OCI-LY7 (cell line): Measurements from ENCODE around the gene VIPR2. TPM values are rescaled to one million over a fixed set of nuclear protein-coding genes. Genes with fewer than 3 reads are reported as not detected.

ENCODE experiments used
- BruUV-seq: library from RNA; stranded (reverse); fragments of 400-500 nt; replicated peaks from 2 replicates; lab custom pipeline; 2021; lab: Mats Ljungman, UMichigan
- CTCF ChIA-PET: fragments of 300-600 bp; sonication (Branson Sonifier 250); formaldehyde crosslinking; loops from one replicate; lab custom pipeline; 2022; ENCODE audit warnings: antibody characterized with exemption; ENCODE audit not compliant: unreplicated experiment; lab: Charles Lee
- POLR2A ChIA-PET: fragments of 300-600 bp; sonication (Branson Sonifier 250); formaldehyde crosslinking; loops from one replicate; lab custom pipeline; 2022; ENCODE audit warnings: antibody characterized with exemption; lab: Charles Lee
- DNase-seq: peaks from one replicate; pipeline ENCODE4 v3.0.0-alpha.2; 2015; ENCODE audit warnings: low spot score
- H2AFZ ChIP-seq: fragments of 200-600 bp; sonication (generic), shearing (Covaris generic); 2 replicates; pipeline ENCODE4 v1.6.1; 2014; ENCODE audit warnings: mild to moderate bottlenecking, antibody characterized with exemption, low read length, moderate library complexity
- H3K27ac ChIP-seq: fragments of 200-600 bp; sonication (generic); 2 replicates; pipeline ENCODE4 v1.5.1; 2014; ENCODE audit warnings: mixed run types, low read depth, mild to moderate bottlenecking, moderate library complexity, low read length, inconsistent platforms; ENCODE audit not compliant: poor library complexity, severe bottlenecking
- H3K36me3 ChIP-seq: fragments of 200-600 bp; sonication (generic); 2 replicates; pipeline ENCODE4 v1.6.1; 2014; ENCODE audit warnings: mild to moderate bottlenecking, antibody characterized with exemption, low read length, moderate library complexity, mixed read lengths; ENCODE audit not compliant: insufficient read depth
- H3K4me1 ChIP-seq: fragments of 200-600 bp; sonication (generic); 2 replicates; pipeline ENCODE4 v1.5.1; 2014; ENCODE audit warnings: mild to moderate bottlenecking, low read length; ENCODE audit not compliant: insufficient read depth, poor library complexity, severe bottlenecking
- H3K4me2 ChIP-seq: fragments of 200-600 bp; sonication (generic); 2 replicates; pipeline ENCODE4 v1.6.1; 2014; ENCODE audit warnings: mild to moderate bottlenecking, low read length
- H3K4me3 ChIP-seq: fragments of 200-600 bp; sonication (generic); 2 replicates; pipeline ENCODE4 v1.5.1; 2014; ENCODE audit warnings: mild to moderate bottlenecking, low read depth, low read length; ENCODE audit not compliant: poor library complexity, severe bottlenecking
- H3K79me2 ChIP-seq: fragments of 200-600 bp; sonication (generic); 2 replicates; pipeline ENCODE4 v1.6.1; 2016; ENCODE audit warnings: low read depth, mild to moderate bottlenecking, low read length, moderate library complexity, mixed read lengths; ENCODE audit not compliant: insufficient read depth
- H3K9me2 ChIP-seq: fragments of 200-600 bp; sonication (generic); 2 replicates; pipeline ENCODE4 v1.6.1; 2016; ENCODE audit warnings: mild to moderate bottlenecking, low read length, mixed read lengths; ENCODE audit not compliant: insufficient read depth
- H3K9me3 ChIP-seq: fragments of 200-600 bp; sonication (generic); 2 replicates; pipeline ENCODE4 v1.6.1; 2014; ENCODE audit warnings: mild to moderate bottlenecking, mixed run types, low read length, mixed read lengths
- H4K20me1 ChIP-seq: fragments of 200-600 bp; sonication (generic); 2 replicates; pipeline ENCODE4 v1.6.1; 2014; ENCODE audit warnings: mild to moderate bottlenecking, antibody characterized with exemption, low read length, moderate library complexity, mixed read lengths; ENCODE audit not compliant: insufficient read depth
- EZH2phosphoT487 ChIP-seq: fragments of 200-600 bp; sonication (generic); IDR thresholded peaks from 2 replicates; pipeline ENCODE4 v1.6.1; 2018; ENCODE audit warnings: low read depth, borderline replicate concordance, mild to moderate bottlenecking, mixed run types, antibody characterized with exemption, low read length, moderate library complexity, mixed read lengths
- intact Hi-C: fragments of 100-400 bp; cut with micrococcal nuclease; formaldehyde crosslinking; loops from one replicate; pipeline ENCODE4 v1.10.0; 2022; ENCODE audit not compliant: unreplicated experiment
- total RNA-seq, 2 experiments: library from RNA; depleted of rRNA in 1 of 2; stranded (reverse); fragments of >200 nt in 1 of 2; shearing (Covaris generic) in 1 of 2; gene quantifications; 2 replicates each; pipeline ENCODE4 v1.2.3, GENCODE V29; 2014 to 2022
- TF ChIP-seq, protein P1 (sequence below): fragments of 200-600 bp; sonication (generic); conservative IDR thresholded peaks from 2 replicates; pipeline ENCODE4 v1.5.1; 2014; ENCODE audit warnings: mild to moderate bottlenecking, antibody characterized with exemption, low read length, moderate library complexity, mixed read lengths

Gene VIPR2
- total RNA-seq, 2 experiments from 2014 or later, result not detected

DNA sequence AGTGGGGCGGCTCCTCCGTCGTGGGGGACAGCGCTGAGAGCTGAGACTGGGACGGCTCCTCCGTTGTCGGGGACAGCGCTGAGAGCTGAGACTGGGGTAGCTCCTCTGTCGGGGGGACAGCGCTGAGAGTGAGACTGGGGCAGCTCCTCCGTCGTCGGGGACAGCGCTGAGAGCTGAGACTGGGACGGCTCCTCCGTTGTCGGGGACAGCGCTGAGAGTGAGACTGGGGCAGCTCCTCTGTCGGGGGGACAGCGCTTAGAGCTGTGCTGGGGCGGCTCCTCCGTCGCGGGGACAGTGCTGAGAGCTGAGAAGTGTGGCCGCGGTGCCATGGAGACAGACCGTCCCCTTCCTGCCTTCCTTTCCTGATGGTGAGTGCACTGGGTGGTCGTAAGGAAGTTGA, 151.9 kb downstream of the VIPR2 start:
- CTCF ChIA-PET, result no interaction called here
- no peaks in the 10 kb centered on the region for H3K4me1 ChIP-seq
- BruUV-seq, result no TSS peak
- H3K36me3 ChIP-seq, result no peaks in the 10 kb centered on the region
- H2AFZ ChIP-seq, result no peak overlapping the region
- no peak overlapping the region for H3K4me3 ChIP-seq
- H3K79me2 ChIP-seq, result no peaks in the 10 kb centered on the region
- H3K9me2 ChIP-seq, result no peaks in the 10 kb centered on the region
- H3K4me2 ChIP-seq, result no peak overlapping the region
- no peak for DNase-seq
- POLR2A ChIA-PET, result no interaction called here
- no peak overlapping the region for H3K27ac ChIP-seq
- no peak for TF ChIP-seq EZH2phosphoT487
- TF ChIP-seq, protein P1, sequence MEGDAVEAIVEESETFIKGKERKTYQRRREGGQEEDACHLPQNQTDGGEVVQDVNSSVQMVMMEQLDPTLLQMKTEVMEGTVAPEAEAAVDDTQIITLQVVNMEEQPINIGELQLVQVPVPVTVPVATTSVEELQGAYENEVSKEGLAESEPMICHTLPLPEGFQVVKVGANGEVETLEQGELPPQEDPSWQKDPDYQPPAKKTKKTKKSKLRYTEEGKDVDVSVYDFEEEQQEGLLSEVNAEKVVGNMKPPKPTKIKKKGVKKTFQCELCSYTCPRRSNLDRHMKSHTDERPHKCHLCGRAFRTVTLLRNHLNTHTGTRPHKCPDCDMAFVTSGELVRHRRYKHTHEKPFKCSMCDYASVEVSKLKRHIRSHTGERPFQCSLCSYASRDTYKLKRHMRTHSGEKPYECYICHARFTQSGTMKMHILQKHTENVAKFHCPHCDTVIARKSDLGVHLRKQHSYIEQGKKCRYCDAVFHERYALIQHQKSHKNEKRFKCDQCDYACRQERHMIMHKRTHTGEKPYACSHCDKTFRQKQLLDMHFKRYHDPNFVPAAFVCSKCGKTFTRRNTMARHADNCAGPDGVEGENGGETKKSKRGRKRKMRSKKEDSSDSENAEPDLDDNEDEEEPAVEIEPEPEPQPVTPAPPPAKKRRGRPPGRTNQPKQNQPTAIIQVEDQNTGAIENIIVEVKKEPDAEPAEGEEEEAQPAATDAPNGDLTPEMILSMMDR, result no peak
- intact Hi-C loops, result no loop called here
- H3K9me3 ChIP-seq, result no peaks in the 10 kb centered on the region
- H4K20me1 ChIP-seq, result no peaks in the 10 kb centered on the region

- no peak for DNase-seq
- H3K36me3 ChIP-seq, result no peaks in the 10 kb centered on the region
- intact Hi-C loops, result no loop called here
- ChIA-PET POLR2A (no interaction called here), CTCF (no interaction called here)
- no peaks in the 10 kb centered on the region for H3K79me2 ChIP-seq
- H3K9me3 ChIP-seq, result no peaks in the 10 kb centered on the region
- TF ChIP-seq, protein P1, result no peak
- H3K4me3 ChIP-seq, result no peak overlapping the region
- no peak overlapping the region for H3K4me2 ChIP-seq
- H3K9me2 ChIP-seq, result no peaks in the 10 kb centered on the region
- H3K4me1 ChIP-seq, result no peaks in the 10 kb centered on the region
- H4K20me1 ChIP-seq, result no peaks in the 10 kb centered on the region
- H2AFZ ChIP-seq, result no peak overlapping the region
- no TSS peak for BruUV-seq
- H3K27ac ChIP-seq, result no peak overlapping the region
Measured at GRCh38 chr7:158991824-158992621, 152.6 kb downstream of the VIPR2 start.

DNA sequence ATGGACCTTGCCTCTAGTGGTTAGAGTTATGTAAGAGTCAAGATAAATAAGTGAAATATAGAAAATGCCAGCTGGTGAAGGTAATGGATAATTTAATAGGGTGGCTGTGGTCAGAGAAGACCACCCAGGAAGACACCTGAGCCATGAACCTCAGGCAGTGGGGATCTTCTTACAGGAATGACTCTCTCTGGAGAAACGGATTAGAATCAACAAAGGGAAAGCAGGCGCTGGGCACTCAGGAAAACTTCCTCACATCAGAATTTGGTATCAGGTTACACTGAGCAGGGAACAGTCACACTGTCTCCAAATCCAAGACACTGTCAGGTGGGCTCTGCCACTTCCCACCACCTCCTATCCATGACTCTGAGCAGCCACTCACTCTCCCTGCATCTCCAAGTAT, 155.7 kb downstream of the VIPR2 start:
- BruUV-seq, result no TSS peak
- H4K20me1 ChIP-seq, result no peaks in the 10 kb centered on the region
- no peaks in the 10 kb centered on the region for H3K36me3 ChIP-seq
- H3K4me3 ChIP-seq, result no peak overlapping the region
- H3K4me1 ChIP-seq, result no peaks in the 10 kb centered on the region
- H3K79me2 ChIP-seq, result no peaks in the 10 kb centered on the region
- 0 out of 2 replicates have a peak, but pooled peaks cover under 1% of the 10 kb centered on the region for H3K9me3 ChIP-seq
- no peak for DNase-seq
- no peaks in the 10 kb centered on the region for H3K9me2 ChIP-seq
- POLR2A ChIA-PET, result no interaction called here
- CTCF ChIA-PET, result no interaction called here
- H3K27ac ChIP-seq, result no peak overlapping the region
- TF ChIP-seq EZH2phosphoT487, result no peak
- TF ChIP-seq, protein P1, result no peak
- no peak overlapping the region for H3K4me2 ChIP-seq
- no peak overlapping the region for H2AFZ ChIP-seq
- intact Hi-C loops, result no loop called here
